ENCODE measurements around the gene OSBPL7. TPM values are rescaled to one million over a fixed set of nuclear protein-coding genes. Genes with fewer than 3 reads are reported as not detected.
A peak's percentile ranks its signal among the peaks of the same experiment; 100 is the strongest.

The OSBPL7 gene
- total and polyA plus RNA-seq, 2 donors from 2014 or later, result 5.3 to 21.2 TPM

DNA sequence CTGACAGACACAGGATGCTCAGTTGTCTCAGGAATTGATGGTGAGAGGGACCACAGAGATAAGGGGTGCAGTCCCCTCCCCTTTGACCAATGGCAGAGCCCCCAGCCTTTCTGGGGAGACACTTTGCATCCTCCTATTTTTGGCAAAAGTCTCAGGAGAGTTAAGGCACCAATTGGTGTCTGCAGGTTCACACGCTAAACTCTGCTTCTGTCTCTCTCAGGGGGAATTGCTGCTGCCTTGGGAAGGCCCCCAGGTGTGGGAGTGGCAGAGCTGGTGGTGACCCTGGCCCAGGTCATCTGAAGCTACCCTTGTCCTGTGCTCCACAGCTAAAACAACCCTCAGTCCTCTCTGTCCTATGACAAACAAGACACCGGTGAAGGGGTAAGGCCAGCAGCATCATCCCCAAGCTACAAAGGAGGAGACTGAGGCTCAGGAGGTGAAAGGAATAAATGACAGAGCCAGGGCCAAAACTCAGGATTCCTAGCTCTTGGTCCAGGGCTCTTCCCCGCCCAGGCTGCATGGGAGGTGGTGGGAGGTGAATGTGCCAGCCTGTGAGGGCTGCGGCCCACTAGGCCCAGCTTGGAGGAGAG lies 20.3 kb downstream of the OSBPL7 start:
- Histone ChIP-seq H3K27me3 (ENCODE audit: control insufficient read depth, insufficient read depth, low read length) (no peaks in the 10 kb centered on the region), H3K4me3 (ENCODE audit: low read length in 3 of 3) (no peak overlapping the region), H3K27ac (ENCODE audit: low read depth in 2 of 2, low read length in 2 of 2) (no peak overlapping the region), H3K4me1 (ENCODE audit: control insufficient read depth in 2 of 3, insufficient read depth in 2 of 3, low read depth in 1 of 3, low read length in 3 of 3) (no peaks in the 10 kb centered on the region), H3K9ac (ENCODE audit: low read length in 3 of 3) (no peak overlapping the region), H3K9me3 (ENCODE audit: control insufficient read depth in 2 of 3, insufficient read depth in 1 of 3, low read length in 3 of 3) (no peaks in the 10 kb centered on the region), H3K36me3 (ENCODE audit: control insufficient read depth in 2 of 3, insufficient read depth in 3 of 3, low read length in 3 of 3) (no peaks in the 10 kb centered on the region)
- TF ChIP-seq, protein P1, sequence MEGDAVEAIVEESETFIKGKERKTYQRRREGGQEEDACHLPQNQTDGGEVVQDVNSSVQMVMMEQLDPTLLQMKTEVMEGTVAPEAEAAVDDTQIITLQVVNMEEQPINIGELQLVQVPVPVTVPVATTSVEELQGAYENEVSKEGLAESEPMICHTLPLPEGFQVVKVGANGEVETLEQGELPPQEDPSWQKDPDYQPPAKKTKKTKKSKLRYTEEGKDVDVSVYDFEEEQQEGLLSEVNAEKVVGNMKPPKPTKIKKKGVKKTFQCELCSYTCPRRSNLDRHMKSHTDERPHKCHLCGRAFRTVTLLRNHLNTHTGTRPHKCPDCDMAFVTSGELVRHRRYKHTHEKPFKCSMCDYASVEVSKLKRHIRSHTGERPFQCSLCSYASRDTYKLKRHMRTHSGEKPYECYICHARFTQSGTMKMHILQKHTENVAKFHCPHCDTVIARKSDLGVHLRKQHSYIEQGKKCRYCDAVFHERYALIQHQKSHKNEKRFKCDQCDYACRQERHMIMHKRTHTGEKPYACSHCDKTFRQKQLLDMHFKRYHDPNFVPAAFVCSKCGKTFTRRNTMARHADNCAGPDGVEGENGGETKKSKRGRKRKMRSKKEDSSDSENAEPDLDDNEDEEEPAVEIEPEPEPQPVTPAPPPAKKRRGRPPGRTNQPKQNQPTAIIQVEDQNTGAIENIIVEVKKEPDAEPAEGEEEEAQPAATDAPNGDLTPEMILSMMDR (IDR thresholded peaks at IDR 0.05; ENCODE audit: borderline replicate concordance, extremely low read depth, insufficient read depth), result no peak
- intact Hi-C loops (cut with DNase I), result no loop called here
- DNase-seq (no peak), FAIRE-seq (no peak)

DNA sequence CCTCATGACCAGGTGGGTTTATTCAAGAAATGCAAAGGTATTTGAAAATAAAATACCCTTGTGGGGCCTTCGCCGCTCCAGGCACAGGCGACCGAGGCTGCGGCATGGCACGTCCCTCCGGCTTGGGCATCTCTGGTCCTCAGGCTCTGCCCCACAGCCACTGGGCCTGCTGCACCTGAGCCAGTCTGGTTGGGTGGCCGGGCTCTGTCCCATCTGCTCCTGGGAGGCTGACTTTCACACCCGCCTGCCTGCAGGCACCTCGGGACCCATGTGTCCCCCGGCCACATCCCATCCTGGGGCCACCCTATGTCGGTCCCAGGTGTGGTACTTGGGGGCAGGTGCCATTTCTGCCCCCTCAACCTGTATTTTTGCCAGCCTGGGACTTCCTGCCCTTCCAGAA lies 20.9 kb downstream of the OSBPL7 start:
- Histone ChIP-seq H3K4me3 (ENCODE audit: low read length in 3 of 3) (no peak overlapping the region), H3K9me3 (ENCODE audit: control insufficient read depth in 2 of 3, insufficient read depth in 1 of 3, low read length in 3 of 3) (no peaks in the 10 kb centered on the region), H3K9ac (ENCODE audit: low read length in 3 of 3) (no peak overlapping the region), H3K36me3 (ENCODE audit: control insufficient read depth in 2 of 3, insufficient read depth in 3 of 3, low read length in 3 of 3) (no peaks in the 10 kb centered on the region), H3K27me3 (ENCODE audit: control insufficient read depth, insufficient read depth, low read length) (peaks cover under 1% of the 10 kb centered on the region), H3K4me1 (ENCODE audit: control insufficient read depth in 2 of 3, insufficient read depth in 2 of 3, low read depth in 1 of 3, low read length in 3 of 3) (no peaks in the 10 kb centered on the region), H3K27ac (ENCODE audit: low read depth in 2 of 2, low read length in 2 of 2) (no peak overlapping the region)
- intact Hi-C loops (cut with DNase I), result no loop called here
- TF ChIP-seq, protein P1 (IDR thresholded peaks at IDR 0.05; ENCODE audit: borderline replicate concordance, extremely low read depth, insufficient read depth), result no peak
- DNase-seq, result no peak
- no peak for FAIRE-seq

DNA sequence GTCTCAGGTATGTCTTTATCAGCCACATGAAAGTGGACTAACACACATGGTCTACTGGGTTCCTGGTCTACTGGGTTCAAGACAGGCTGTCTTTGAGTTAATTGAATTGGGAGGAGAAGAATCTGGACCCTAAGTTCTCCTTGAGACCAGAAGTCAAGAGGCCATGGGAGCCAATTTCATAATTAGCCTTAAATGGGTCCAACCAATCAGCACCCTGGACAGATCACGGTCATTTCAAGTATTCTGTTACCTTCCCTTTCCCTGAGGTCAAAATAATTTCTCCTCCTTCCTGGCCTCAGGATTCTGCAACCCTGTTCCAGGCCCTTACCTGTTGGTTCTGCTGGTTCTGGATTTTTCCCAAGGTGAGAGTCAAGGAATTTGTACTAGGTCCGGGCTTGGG lies 23.8 kb downstream of the OSBPL7 start:
- peaks cover 5% of the 10 kb centered on the region for H3K27me3 ChIP-seq (ENCODE audit: control insufficient read depth, insufficient read depth, low read length)
- DNase-seq (peak in 1 of 5 donors; percentile 31), FAIRE-seq (no peak)
- intact Hi-C loops (cut with DNase I), result no loop called here
- no peak overlapping the region for H3K9ac ChIP-seq (ENCODE audit: low read length in 3 of 3)
- no peaks in the 10 kb centered on the region for H3K9me3 ChIP-seq (ENCODE audit: control insufficient read depth in 2 of 3, insufficient read depth in 1 of 3, low read length in 3 of 3)
- H3K4me1 ChIP-seq (ENCODE audit: control insufficient read depth in 2 of 3, insufficient read depth in 2 of 3, low read depth in 1 of 3, low read length in 3 of 3), result no peaks in the 10 kb centered on the region
- H3K36me3 ChIP-seq (ENCODE audit: control insufficient read depth in 2 of 3, insufficient read depth in 3 of 3, low read length in 3 of 3), result no peaks in the 10 kb centered on the region
- TF ChIP-seq, protein P1 (IDR thresholded peaks at IDR 0.05; ENCODE audit: borderline replicate concordance, extremely low read depth, insufficient read depth), result no peak
- H3K27ac ChIP-seq (ENCODE audit: low read depth in 2 of 2, low read length in 2 of 2), result no peak overlapping the region
- H3K4me3 ChIP-seq (ENCODE audit: low read length in 3 of 3), result no peak overlapping the region

DNA sequence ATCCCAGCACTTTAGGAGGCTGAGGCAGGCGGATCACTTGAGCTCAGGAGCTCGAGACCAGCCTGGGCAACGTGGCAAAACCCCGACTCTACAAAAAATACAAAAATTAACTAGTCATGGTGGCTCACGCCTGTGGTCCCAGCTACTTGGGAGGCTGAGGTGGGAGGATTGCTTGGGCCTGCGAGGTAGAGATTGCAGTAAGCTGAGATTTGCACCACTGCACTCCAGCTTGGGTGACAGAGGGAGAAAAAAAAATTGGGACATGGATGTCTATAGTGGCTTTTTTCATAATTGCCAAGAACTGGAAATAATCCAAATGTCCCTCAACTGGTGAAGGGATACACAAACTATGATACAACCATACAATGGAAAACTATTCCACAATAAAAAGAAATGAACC lies 28.6 kb downstream of the OSBPL7 start:
- Histone ChIP-seq H3K4me1 (ENCODE audit: control insufficient read depth in 2 of 3, insufficient read depth in 2 of 3, low read depth in 1 of 3, low read length in 3 of 3) (no peaks in the 10 kb centered on the region), H3K4me3 (ENCODE audit: low read length in 3 of 3) (no peak overlapping the region), H3K9me3 (ENCODE audit: control insufficient read depth in 2 of 3, insufficient read depth in 1 of 3, low read length in 3 of 3) (no peaks in the 10 kb centered on the region), H3K9ac (ENCODE audit: low read length in 3 of 3) (no peak overlapping the region), H3K27ac (ENCODE audit: low read depth in 2 of 2, low read length in 2 of 2) (no peak overlapping the region), H3K27me3 (ENCODE audit: control insufficient read depth, insufficient read depth, low read length) (peaks cover 25% of the 10 kb centered on the region), H3K36me3 (ENCODE audit: control insufficient read depth in 2 of 3, insufficient read depth in 3 of 3, low read length in 3 of 3) (no peaks in the 10 kb centered on the region)
- DNase-seq (no peak), FAIRE-seq (no peak)
- intact Hi-C loops (cut with DNase I), result no loop called here
- TF ChIP-seq, protein P1 (IDR thresholded peaks at IDR 0.05; ENCODE audit: borderline replicate concordance, extremely low read depth, insufficient read depth), result no peak

All from kidney (tissue), 14 donors.